Transverse colon (tissue), 3 donors: ENCODE data around the gene C19orf85.

Source experiments
- CTCF ChIP-seq, 5 experiments: fragments of 200-600 bp in 3 of 5; fragments of 450-650 bp in 2 of 5; sonication (generic) in 3 of 5; IDR thresholded peaks; 1 replicate in 2 of 5; 2 replicates in 3 of 5; pipeline ENCODE4 v1.5.1; 2016 to 2017; ENCODE audit warnings: antibody characterized with exemption in 5 of 5, inconsistent platforms in 3 of 5, mild to moderate bottlenecking in 2 of 5, moderate library complexity in 1 of 5
- POLR2A ChIP-seq: fragments of 450-650 bp; IDR thresholded peaks from one replicate; pipeline ENCODE4 v1.6.1; 2016; ENCODE audit warnings: antibody characterized with exemption, mild to moderate bottlenecking, moderate library complexity

DNA sequence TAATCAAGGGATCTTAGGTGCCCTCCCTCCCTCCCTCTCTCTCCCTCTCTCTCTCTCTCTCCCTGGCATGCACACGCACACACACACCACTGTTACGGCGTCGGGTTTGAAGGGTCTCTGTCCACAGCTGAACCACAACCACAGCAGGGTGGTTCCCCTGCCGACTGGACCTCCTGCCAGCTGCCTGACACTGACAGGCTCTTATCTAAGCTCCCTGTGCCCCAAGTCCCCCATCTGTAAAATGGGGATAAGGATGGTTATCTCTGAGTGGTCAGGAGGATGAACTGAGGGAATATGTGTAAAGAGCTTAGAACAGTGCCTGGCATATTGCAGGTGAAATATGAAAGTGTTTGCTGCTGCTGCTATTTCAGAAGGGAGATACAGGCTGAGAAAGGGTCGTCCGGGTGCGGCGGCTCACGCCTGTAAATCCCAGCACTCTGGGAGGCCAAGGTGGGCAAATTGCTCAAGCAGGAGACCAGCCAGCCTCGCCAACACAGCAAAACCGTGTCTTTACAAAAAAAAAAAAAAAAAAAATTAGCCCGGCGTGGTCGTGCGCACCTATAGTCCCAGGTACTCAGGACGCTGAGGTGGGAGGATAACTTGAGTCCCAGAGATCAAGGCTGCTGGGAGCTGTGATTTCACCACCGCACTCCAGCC is 20.6 kb downstream of the C19orf85 start:
- TF ChIP-seq CTCF (IDR thresholded peaks at IDR 0.05): no peak
- no peak for TF ChIP-seq POLR2A
